ENCODE results near the gene RTF2.
"Not testable (repeated sequence)": the region's sequence is repeated elsewhere in the genome, so short reads cannot be mapped to it uniquely, and the experiment has no call there.

Gene RTF2

GRCh38 chr20:56554869-56555268 lies 86.4 kb downstream of the RTF2 start:
- peak; percentile 86 for DNase-seq

- DNase-seq, result no peak
Observed at GRCh38 chr20:56558968-56559367, 90.5 kb downstream of the RTF2 start.

GRCh38 chr20:56564526-56564925 lies 96.1 kb downstream of the RTF2 start:
- DNase-seq, result not testable (repeated sequence)

GRCh38 chr20:56565511-56565910 lies 97.1 kb downstream of the RTF2 start:
- no peak for DNase-seq

- DNase-seq, result peak; percentile 31
Observed at GRCh38 chr20:56566621-56567020, 98.2 kb downstream of the RTF2 start.

Measured in NCI-H69 (cell line).